ENCODE data around the gene CDC25B. TPM values are rescaled to one million over a fixed set of nuclear protein-coding genes. Genes with fewer than 3 reads are reported as not detected.

The CDC25B gene
- total and polyA plus RNA-seq, 2 of the 8 experiments (the other 6 are each of a cell fraction or from before 2014, with no cell fraction given): 21.7 to 31.2 TPM

- TF ChIP-seq, protein P1, sequence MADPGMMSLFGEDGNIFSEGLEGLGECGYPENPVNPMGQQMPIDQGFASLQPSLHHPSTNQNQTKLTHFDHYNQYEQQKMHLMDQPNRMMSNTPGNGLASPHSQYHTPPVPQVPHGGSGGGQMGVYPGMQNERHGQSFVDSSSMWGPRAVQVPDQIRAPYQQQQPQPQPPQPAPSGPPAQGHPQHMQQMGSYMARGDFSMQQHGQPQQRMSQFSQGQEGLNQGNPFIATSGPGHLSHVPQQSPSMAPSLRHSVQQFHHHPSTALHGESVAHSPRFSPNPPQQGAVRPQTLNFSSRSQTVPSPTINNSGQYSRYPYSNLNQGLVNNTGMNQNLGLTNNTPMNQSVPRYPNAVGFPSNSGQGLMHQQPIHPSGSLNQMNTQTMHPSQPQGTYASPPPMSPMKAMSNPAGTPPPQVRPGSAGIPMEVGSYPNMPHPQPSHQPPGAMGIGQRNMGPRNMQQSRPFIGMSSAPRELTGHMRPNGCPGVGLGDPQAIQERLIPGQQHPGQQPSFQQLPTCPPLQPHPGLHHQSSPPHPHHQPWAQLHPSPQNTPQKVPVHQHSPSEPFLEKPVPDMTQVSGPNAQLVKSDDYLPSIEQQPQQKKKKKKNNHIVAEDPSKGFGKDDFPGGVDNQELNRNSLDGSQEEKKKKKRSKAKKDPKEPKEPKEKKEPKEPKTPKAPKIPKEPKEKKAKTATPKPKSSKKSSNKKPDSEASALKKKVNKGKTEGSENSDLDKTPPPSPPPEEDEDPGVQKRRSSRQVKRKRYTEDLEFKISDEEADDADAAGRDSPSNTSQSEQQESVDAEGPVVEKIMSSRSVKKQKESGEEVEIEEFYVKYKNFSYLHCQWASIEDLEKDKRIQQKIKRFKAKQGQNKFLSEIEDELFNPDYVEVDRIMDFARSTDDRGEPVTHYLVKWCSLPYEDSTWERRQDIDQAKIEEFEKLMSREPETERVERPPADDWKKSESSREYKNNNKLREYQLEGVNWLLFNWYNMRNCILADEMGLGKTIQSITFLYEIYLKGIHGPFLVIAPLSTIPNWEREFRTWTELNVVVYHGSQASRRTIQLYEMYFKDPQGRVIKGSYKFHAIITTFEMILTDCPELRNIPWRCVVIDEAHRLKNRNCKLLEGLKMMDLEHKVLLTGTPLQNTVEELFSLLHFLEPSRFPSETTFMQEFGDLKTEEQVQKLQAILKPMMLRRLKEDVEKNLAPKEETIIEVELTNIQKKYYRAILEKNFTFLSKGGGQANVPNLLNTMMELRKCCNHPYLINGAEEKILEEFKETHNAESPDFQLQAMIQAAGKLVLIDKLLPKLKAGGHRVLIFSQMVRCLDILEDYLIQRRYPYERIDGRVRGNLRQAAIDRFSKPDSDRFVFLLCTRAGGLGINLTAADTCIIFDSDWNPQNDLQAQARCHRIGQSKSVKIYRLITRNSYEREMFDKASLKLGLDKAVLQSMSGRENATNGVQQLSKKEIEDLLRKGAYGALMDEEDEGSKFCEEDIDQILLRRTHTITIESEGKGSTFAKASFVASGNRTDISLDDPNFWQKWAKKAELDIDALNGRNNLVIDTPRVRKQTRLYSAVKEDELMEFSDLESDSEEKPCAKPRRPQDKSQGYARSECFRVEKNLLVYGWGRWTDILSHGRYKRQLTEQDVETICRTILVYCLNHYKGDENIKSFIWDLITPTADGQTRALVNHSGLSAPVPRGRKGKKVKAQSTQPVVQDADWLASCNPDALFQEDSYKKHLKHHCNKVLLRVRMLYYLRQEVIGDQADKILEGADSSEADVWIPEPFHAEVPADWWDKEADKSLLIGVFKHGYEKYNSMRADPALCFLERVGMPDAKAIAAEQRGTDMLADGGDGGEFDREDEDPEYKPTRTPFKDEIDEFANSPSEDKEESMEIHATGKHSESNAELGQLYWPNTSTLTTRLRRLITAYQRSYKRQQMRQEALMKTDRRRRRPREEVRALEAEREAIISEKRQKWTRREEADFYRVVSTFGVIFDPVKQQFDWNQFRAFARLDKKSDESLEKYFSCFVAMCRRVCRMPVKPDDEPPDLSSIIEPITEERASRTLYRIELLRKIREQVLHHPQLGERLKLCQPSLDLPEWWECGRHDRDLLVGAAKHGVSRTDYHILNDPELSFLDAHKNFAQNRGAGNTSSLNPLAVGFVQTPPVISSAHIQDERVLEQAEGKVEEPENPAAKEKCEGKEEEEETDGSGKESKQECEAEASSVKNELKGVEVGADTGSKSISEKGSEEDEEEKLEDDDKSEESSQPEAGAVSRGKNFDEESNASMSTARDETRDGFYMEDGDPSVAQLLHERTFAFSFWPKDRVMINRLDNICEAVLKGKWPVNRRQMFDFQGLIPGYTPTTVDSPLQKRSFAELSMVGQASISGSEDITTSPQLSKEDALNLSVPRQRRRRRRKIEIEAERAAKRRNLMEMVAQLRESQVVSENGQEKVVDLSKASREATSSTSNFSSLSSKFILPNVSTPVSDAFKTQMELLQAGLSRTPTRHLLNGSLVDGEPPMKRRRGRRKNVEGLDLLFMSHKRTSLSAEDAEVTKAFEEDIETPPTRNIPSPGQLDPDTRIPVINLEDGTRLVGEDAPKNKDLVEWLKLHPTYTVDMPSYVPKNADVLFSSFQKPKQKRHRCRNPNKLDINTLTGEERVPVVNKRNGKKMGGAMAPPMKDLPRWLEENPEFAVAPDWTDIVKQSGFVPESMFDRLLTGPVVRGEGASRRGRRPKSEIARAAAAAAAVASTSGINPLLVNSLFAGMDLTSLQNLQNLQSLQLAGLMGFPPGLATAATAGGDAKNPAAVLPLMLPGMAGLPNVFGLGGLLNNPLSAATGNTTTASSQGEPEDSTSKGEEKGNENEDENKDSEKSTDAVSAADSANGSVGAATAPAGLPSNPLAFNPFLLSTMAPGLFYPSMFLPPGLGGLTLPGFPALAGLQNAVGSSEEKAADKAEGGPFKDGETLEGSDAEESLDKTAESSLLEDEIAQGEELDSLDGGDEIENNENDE (IDR thresholded peaks at IDR 0.05; ENCODE audit: insufficient replicate concordance, low read length): no peak
- TF ChIP-seq POLR2A (IDR thresholded peaks at IDR 0.05; ENCODE audit: control extremely low read depth in 1 of 2, low read depth in 2 of 2, low read length in 2 of 2) (no peak), RXRA (IDR thresholded peaks at IDR 0.05; ENCODE audit: insufficient read depth, low read depth, low read length) (no peak), SIRT6 (IDR thresholded peaks at IDR 0.05; ENCODE audit: low read length) (no peak), EGR1 (IDR thresholded peaks at IDR 0.05; ENCODE audit: borderline replicate concordance, low read depth, low read length) (no peak), SRF (IDR thresholded peaks at IDR 0.05; ENCODE audit: low read depth, low read length) (no peak), NRF1 (IDR thresholded peaks at IDR 0.05; ENCODE audit: low read depth, low read length) (peak; percentile 37; the same call in 1 of the 2 replicates), GTF2F1 (IDR thresholded peaks at IDR 0.05; ENCODE audit: borderline replicate concordance, low read depth, low read length) (no peak), CTBP2 (IDR thresholded peaks at IDR 0.05; ENCODE audit: borderline replicate concordance, insufficient read depth, insufficient read length, low read length) (peak; percentile 30), RFX5 (IDR thresholded peaks at IDR 0.05; ENCODE audit: borderline replicate concordance, low read depth, low read length) (no peak)
- TF ChIP-seq, protein P2, sequence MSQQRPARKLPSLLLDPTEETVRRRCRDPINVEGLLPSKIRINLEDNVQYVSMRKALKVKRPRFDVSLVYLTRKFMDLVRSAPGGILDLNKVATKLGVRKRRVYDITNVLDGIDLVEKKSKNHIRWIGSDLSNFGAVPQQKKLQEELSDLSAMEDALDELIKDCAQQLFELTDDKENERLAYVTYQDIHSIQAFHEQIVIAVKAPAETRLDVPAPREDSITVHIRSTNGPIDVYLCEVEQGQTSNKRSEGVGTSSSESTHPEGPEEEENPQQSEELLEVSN (IDR thresholded peaks at IDR 0.05): 0 out of 2 replicates have a peak, but pooled peaks have one; percentile 17
- TF ChIP-seq, protein P3, sequence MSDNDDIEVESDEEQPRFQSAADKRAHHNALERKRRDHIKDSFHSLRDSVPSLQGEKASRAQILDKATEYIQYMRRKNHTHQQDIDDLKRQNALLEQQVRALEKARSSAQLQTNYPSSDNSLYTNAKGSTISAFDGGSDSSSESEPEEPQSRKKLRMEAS (IDR thresholded peaks at IDR 0.05): no peak
These were observed 50.2 kb downstream of the CDC25B start (continued) for GRCh38 chr20:3846378-3846739.

Data from H1 (cell line).